HG02642 (cell line): ENCODE results near the gene FRMPD2.
"Not testable (repeated sequence)": the region's sequence is repeated elsewhere in the genome, so short reads cannot be mapped to it uniquely, and the experiment has no call there.

Experiments used
- ATAC-seq: cut with Tn5 transposase; IDR thresholded peaks from one replicate; pipeline ENCODE4 v1.9.1; 2021; ENCODE audit warnings: mild to moderate bottlenecking; ENCODE audit not compliant: unreplicated experiment, poor library complexity

The FRMPD2 gene

DNA sequence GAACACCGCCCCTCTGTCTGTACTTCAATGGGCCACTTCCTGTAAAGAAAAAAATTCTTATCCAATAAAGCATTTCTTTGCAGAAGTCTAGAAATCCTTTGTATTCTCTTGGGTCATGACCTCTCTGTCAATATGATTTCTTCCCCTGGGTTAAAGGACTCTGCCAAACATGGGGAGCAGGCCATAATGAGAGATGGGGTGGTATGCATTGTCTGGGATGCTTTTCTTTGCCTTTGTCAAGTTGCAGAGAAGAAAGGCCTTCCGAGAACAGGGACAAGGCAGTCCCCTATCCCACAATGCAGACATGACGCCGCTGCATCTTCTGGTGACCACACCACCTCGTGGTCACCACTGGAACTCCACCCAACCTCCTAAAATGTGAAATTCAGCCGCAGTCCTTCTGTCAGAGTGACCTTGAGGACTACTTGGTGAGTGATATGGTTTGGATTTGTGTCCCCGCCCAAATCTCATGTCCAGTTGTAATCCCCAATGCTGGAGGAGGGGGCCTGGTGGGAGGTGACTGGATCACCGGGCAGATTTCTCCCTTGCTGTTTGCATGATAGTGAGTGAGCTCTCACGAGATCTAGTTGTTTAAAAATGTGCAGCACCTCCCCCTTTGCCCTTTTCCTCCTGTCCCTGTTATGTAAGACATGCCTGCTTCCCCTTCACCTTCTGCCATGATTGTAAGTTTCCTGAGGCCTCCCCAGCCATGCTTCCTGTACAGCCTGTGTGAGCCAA is 15.2 kb upstream of the FRMPD2 start:
- ATAC-seq = peak; percentile 64

DNA sequence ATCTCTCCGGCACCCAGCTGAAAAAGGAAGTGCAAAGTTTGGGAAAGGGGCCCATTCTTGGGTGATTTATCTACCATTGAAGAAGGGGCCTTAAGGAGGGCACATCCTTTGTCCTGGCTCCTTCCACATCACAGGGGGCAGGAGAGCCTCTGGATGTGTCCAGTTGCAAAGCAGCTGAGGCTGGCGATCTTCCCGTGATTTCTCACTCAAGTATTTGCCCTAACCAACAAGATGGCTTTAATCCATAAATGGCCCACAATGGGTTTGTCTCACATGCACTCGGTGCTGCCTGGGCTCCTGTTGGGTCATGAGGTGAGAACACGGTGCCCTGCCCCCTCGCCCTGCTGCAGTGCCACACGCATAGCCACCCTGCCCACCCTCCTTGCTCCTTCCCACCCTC is 14.2 kb upstream of the FRMPD2 start:
- ATAC-seq = no peak

DNA sequence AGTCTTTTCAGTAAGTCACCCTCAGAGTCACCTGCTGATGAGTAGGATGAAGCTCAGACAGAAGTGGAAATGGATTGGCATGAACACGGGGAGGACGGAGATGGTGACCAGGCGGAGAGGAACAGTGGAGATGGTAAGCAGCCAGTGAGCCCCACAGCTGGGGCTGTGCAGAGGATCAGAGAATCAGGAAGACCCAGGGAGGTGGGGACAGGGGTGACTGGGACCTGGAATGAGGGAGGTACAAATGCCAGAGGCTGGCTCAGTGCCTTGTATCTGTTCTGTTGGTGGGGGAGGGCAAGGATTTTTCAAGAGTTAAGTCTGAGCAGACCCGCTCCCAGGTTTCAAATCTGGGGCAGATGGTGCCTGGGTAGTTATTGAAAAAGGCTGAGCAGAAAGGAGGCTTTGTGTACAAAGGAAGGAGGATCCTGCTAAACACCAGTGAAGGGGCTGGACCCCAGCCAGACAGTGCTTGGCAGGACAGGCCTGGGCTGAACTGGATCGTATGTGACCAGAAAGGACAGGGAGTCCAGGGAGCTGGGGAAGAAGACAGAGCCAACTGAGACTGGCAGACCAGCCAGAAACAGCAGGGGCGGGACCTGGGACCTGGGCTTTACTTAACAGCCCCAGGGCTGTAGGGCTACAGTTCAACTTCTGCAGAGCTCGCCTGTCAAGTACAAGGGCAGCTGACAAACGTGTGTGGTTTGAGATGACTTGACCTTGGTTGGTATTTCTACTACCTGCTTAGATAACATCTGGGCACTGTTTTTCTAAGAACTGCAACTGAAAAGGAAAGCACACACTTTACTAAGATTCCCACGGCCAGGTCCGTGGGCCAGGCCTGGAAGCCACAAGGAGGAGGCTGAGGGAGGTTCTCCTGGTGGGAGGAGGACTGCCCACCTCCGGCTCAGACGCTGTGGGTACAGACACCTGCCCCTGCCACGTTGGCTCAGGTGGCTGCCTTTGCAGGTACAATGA is 13.2 kb upstream of the FRMPD2 start:
- ATAC-seq = peak; percentile 36

DNA sequence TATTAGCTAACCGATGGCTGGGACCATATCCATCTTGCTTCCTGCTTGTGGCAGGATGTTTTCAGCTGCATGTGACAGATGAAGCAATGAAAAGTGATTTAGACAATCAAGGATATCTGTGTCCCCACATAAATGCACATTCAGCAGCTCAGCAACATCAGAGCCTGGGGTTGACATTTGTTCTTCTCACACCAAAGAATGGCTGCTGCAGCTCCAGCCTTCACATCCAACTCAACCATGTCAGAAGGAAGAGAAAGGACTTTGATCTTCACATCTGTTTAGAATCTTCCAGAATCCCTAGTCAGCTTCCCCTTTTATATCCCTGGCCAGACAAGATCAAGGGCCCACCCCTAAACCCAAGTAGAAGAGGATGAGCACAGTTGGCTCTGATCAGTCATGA is 11.9 kb upstream of the FRMPD2 start:
- ATAC-seq = no peak

DNA sequence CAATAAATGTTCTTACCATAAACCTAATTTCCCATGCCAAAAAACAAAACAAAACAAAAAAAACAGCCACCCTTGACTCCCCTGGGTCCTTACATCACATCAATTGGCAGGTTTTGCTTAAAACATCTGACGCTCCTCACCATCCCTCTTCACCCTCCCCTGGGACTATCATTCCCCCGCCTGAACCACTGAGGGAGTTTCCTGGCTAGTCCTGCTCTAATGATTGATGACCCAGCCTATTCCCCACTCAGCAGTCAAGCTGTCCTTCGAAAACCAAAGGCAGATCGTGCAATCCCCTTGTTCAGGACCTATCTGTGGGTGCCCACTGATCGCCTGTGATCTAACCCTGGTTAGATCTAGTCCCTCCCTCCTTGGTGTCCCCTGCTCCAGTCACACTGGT is 11.2 kb upstream of the FRMPD2 start:
- peak; percentile 47 for ATAC-seq

DNA sequence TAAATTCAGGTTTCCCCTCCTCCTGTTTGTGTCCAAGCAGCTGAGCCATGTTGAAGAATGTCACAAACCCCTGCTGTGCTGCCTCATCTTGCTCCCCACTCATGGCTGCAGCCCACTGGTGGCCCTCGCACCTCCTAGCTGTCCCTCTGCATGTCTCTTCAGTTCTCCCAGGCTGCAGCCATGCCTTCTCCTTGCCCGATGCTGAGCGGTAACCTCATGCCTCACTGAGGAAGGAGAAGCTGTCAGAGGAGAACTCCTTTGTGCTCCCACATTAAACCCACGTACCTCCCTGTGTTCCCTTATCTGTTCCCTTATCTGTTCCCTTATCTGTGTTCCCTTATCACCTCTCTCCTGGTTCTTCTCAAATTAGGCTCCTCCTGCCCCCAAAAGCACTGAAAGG is 10.3 kb upstream of the FRMPD2 start:
- no peak for ATAC-seq

DNA sequence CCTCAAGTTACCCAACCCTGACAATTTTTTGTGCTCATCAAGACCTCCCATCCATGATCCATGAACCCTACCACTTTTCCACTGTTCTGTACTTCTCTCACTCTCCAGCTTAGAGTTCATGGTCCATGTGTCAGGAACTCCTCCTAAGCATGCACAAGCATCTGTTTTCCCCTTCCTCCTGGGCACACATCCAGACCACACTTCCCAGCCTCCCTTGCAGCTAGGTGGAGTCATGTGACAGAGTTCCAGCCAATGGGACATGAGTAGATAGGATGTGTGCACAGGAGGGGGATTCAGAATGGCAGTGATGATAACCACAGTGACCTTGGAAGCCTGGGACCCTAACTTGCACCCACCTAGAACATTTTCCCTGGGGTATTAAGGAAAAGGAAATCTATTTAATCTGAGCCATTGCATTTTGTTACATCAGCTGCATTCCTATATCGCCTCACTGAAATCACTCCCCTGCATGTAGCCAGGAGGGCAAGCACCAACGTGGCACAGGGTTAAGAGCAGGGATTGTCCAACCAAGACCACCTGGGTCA is 9.6 kb upstream of the FRMPD2 start:
- ATAC-seq = no peak

DNA sequence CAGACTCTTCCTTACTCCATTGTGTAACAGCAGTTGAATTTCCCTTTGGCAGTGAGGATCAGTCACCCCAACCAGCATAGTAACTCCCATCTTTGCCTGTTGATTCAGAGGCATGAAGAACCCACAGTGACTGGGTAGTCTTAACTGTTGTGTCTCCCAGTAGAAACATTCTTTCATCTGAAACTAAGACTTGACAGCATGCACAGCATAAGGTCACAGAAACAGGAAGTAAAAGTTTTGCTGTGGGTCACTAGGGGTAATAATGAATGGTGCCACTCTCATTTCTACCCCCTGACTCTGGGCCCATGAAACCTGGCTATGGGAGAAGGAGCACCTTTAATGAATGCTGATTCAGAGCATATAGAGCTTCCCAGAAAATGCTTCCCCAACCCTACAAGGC is 8.3 kb upstream of the FRMPD2 start:
- peak; percentile 70 for ATAC-seq

DNA sequence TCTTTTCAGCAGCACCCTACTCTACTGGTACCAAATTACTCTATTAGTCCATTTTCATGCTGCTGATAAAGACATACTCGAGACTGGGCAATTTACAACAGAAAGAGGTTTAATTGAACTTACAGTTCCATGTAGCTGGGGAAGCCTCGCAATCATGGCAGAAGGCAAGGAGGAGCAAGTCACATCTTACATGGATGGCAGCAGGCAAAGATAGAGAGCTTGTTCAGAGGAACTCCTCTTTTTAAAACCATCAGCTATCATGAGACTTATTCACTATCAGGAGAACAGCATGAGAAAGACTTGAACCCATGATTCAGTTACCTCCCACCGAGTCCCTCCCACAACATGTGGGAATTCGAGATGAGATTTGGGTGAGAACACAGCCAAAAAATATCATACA is 7.2 kb upstream of the FRMPD2 start:
- not testable (repeated sequence) for ATAC-seq

DNA sequence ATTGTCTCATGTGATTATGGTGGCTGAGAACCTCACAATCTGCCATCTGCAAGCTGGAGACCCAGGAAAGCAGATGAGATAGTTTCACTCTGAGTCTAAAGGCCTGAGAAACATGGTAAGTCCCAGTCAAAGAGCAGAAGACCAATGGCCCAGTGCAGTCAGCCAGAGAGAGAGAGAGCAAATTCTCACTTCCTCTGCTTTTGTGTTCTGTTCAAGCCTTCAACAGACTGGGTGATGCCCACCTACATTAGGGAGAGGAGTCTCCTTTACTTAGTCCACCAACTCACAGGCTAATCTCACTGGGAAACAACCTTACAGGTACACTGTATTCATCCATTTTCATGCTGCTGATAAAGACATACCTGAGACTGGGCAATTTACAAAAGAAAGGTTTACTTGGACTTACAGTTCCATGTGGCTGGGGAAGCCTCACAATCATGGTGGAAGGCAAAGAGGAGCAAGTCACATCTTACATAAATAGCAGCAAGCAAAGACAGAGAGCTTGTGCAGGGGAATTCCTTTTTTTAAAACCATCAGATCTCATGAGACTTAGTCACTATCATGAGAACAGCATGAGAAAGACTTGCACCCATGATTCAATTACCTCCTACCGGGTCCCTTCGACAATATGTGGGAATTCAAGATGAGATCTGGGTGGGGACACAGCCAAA is 4.7 kb upstream of the FRMPD2 start:
- ATAC-seq = peak; percentile 83

DNA sequence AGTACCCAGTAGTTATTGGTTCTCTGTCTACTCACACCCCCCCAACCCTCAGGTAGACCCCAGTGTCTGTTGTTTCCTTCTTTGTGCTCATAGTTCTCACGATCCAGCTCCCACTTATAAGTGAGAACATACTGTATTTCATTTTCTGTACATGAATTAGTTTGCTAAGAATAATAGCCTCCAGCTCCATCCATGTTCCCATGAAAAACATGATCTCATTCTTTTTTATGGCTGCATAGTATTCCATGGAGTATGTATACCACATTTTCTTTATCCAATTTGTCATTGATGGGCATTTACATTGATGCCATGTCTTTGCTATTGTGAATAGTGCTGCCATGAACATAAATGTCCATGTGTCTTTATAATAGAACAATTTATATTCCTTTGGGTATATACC is 2.6 kb upstream of the FRMPD2 start:
- no peak for ATAC-seq

DNA sequence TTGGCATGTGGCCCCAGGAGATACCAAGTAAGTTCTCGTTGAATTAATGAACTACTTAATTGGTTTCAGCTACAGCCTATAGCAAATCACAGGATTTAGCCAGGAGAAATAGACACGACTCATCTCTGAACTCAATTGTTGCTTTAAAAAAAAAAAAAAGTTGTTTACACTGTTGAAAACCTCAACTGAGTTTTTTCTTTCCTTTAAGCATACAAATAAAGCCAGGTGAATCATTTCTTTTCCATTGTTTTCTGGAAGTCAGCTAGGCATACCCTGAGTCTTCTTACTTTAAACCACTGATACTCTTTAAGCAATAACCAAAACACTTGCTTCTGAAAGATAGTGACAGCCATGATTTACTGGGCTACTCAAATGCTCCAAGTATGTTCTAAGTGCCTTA is 755 bp downstream of the FRMPD2 start:
- ATAC-seq = no peak

DNA sequence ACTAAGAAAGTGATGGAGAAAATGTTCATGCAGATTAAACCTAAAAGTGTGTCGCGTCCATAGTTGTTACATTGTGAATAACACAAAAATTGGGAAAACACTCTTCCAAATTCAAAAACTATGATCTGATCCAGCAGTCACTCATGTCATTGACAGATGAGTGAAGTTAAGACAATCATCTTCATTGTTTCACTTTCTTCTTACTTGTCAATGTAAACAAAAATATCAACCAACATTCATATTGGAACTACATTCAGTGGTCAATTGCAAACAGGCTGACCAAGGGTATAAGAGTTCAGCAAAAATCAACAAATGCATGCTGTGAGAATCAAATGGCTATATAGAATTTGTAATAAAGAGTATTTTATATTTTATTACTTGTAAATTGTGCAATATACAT is 1.8 kb downstream of the FRMPD2 start:
- no peak for ATAC-seq

DNA sequence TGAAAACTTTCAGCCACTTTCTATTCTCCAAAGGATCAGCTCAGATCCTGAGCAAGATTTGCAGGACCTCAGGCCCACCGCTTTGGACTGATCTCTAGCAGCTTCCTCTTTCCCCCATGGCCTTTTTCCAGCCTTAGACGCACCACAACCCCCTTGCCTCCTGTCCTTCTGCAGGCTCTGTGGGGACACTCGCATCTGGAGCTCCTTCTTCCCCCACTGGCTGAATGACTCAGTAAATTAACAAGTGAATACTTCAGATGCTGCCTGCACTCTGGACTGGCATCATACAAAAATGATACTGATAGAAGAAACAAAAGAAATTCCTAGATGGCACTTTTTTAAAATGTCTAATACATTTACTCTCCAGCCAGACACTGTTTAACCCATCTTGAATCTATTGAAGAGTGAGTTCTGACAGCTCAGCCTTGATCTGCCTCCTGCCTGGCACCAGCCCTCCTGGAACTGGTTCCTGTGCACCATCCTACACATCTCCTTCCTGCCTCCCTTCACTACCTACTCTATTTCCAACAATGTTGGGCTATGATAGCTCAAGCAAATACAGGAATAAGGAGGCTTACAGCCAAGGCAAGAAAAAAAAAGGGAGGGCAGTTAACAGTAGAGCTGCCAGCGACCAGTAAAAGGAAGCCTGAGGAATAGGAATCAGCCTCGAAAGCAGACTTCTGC is 3.3 kb downstream of the FRMPD2 start:
- no peak for ATAC-seq

DNA sequence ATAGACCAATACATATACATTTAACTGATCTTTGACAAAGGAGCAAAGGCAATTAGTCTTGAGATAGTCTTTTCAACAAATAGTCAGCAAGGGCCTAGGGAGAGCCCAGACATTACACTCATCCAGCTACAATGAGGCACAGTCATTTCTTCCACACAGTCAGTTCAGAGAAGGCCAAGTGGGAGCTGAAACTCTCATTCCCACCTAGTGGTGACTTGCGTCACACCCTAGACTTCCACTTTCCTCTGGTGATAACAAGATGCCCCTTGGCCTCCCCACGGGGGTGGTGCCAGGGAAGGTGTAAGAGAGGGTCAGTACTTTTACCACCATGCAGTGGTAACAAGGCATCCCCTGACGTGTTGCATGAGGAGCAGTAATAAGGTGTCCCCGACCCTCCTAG is 8.0 kb downstream of the FRMPD2 start:
- ATAC-seq = no peak

DNA sequence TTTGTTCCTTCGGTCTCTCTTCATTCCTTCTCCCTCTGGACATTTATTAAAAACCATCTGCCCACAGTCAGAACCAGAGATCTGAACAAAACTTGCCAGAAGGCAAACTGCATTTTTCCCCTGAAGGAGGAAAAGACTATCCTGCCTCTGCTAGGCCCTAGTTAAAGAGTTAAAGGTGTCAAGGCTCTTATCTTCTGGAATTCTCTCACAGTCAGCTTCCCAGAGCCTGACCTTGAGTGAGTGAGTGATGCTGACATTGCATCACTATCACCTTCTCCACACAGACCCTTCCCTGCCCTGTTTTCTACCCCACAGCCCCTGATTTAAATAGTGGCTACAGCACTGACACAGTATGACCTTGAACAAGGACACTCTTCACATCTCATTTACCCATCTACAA is 16.4 kb downstream of the FRMPD2 start:
- no peak for ATAC-seq

DNA sequence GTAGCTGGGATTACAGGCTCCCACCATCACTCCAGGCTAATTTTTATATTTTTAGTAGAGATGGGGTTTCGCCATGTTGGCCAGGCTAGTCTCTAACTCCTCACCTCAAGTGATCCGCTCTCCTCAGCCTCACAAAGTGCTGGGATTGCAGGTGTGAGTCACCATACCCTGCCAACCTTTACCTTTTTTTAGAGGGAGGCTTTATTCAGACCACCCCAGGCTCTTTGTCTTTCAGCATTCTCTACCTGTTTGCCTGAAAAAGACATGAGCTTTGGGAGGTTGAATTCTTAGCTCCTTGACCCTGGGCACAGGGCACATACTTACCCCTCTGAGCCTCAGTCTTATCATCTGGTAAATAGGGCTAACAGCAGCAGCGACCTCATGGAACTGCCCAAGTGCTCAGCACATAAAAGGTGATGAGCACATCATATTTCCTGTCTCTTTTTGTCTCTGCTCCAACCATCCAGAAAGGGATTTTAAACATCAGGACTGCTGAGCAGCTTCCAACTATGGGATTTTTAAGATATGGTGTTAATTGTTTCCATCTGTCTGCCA is 17.0 kb downstream of the FRMPD2 start:
- ATAC-seq = no peak

DNA sequence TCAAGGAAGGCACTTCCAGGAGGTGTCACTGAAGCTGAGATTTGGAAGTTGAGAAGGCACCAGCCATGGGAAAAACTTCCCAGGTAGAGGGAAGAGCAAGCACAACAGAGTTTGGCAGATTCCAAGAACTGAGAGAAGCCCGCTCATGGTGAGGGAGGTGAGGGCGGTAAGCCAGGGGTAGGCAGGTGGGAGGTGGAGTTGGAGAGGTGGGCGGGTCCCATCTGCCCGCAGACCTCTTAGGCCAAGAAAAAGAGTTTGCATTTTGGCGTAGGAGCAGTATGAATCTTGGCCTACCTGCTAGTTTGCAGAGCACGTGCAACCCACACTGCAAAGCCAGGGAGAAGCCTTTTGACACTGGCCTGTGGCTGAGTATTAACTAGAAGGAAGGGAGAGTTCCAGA is 18.8 kb downstream of the FRMPD2 start:
- no peak for ATAC-seq

DNA sequence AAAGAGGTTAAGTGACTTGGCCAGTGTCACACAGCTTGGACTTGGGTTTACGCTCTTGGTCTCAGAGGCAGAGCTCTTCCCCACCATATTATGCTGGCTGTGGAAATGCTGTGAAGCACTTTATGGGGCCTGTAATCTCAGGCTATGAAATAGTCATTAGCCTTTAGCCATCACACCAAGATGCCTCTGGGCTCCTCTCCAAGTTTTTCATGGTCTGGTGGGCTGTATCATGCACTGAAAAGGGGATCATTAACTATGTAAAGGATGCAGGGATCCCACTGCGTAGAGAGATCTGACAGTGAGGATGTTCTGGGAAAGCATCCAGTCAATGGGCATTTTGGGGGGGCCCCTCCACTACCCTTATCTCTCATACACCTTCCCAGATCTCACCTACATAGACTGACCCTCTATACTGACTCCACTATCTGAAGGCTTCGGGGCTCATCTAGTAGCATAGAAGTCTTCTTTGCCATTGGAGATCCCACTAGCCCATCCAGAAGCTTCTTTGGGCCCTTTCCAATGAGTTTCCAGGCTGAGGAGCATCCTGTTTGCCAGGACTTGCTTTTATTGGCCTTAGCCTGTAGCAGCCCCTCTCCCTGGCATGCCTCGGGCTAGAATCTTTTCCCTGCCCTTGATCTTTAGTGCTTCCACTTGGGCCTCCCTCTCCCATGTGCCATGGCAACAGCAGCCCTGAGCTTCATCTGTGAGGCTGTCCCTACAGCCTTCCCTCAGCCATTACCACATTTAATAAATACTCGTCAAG is 19.6 kb downstream of the FRMPD2 start:
- no peak for ATAC-seq
